Keratinocyte (primary cell): ENCODE results near the gene MAVS. TPM values are rescaled to one million over a fixed set of nuclear protein-coding genes. Genes with fewer than 3 reads are reported as not detected.
"Not testable (repeated sequence)": the region's sequence is repeated elsewhere in the genome, so short reads cannot be mapped to it uniquely, and the experiment has no call there.

Experiments used
- DNase-seq: peaks from one replicate; pipeline ENCODE4 v3.0.0-alpha.2; 2011; ENCODE audit warnings: low read depth, missing footprints, low spot score
- FAIRE-seq: peaks from 2 replicates; lab custom pipeline; 2011; peaks lifted over from hg19 to GRCh38; lab: Jason Lieb, UNC
- H2AFZ ChIP-seq: 2 replicates; pipeline ENCODE4 v1.6.0; 2012; ENCODE audit warnings: low read length, control low read depth, inconsistent platforms; ENCODE audit not compliant: control insufficient read depth
- H3K27ac ChIP-seq: 2 replicates; pipeline ENCODE4 v1.5.1; 2011; ENCODE audit warnings: low read length; ENCODE audit not compliant: control insufficient read depth, insufficient read depth
- H3K27me3 ChIP-seq: 3 replicates; pipeline ENCODE4 v1.6.0; 2011; ENCODE audit warnings: low read length; ENCODE audit not compliant: control insufficient read depth, insufficient read depth; ENCODE audit errors: extremely low read depth
- H3K36me3 ChIP-seq, 2 experiments: 2 replicates in 1 of 2; 3 replicates in 1 of 2; pipeline ENCODE4 v1.5.1; 2011; ENCODE audit warnings: low read length in 2 of 2, mild to moderate bottlenecking in 1 of 2; ENCODE audit not compliant: control insufficient read depth in 2 of 2, insufficient read depth in 2 of 2; ENCODE audit errors: extremely low read depth in 1 of 2
- H3K4me1 ChIP-seq: 3 replicates; pipeline ENCODE4 v1.5.1; 2011; ENCODE audit warnings: low read length; ENCODE audit not compliant: control insufficient read depth, insufficient read depth; ENCODE audit errors: extremely low read depth
- H3K4me2 ChIP-seq: 3 replicates; pipeline ENCODE4 v1.6.0; 2011; ENCODE audit warnings: low read depth, low read length; ENCODE audit not compliant: control insufficient read depth, insufficient read depth; ENCODE audit errors: extremely low read depth
- H3K4me3 ChIP-seq, 3 experiments: fragments of 200-600 bp in 1 of 3; sonication (generic) in 1 of 3; 2 replicates in 2 of 3; 3 replicates in 1 of 3; pipeline ENCODE4 v1.5.1; 2011 to 2016; ENCODE audit warnings: low read length in 3 of 3, mild to moderate bottlenecking in 3 of 3, control low read depth in 2 of 3, inconsistent platforms in 1 of 3, low read depth in 1 of 3, mixed read lengths in 1 of 3, mixed run types in 1 of 3, moderate library complexity in 1 of 3; ENCODE audit not compliant: control insufficient read depth in 2 of 3, insufficient read depth in 2 of 3; ENCODE audit errors: extremely low read depth in 1 of 3
- H3K79me2 ChIP-seq: 2 replicates; pipeline ENCODE4 v1.6.0; 2012; ENCODE audit warnings: low read length; ENCODE audit not compliant: control insufficient read depth, insufficient read depth
- H3K9ac ChIP-seq: 3 replicates; pipeline ENCODE4 v1.6.0; 2011; ENCODE audit warnings: low read length; ENCODE audit not compliant: control insufficient read depth, insufficient read depth; ENCODE audit errors: extremely low read depth
- H3K9me1 ChIP-seq: 3 replicates; pipeline ENCODE4 v1.6.0; 2011; ENCODE audit warnings: low read length; ENCODE audit not compliant: control insufficient read depth, insufficient read depth; ENCODE audit errors: extremely low read depth
- H3K9me3 ChIP-seq: 2 replicates; pipeline ENCODE4 v1.5.1; 2012; ENCODE audit warnings: low read depth, low read length; ENCODE audit not compliant: control insufficient read depth
- H4K20me1 ChIP-seq: 3 replicates; pipeline ENCODE4 v1.6.0; 2011; ENCODE audit warnings: low read length; ENCODE audit not compliant: control insufficient read depth, insufficient read depth; ENCODE audit errors: extremely low read depth
- CTCF ChIP-seq, 3 experiments: IDR thresholded peaks in 1 of 3; conservative IDR thresholded peaks in 1 of 3; optimal IDR thresholded peaks in 1 of 3; 2 replicates in 2 of 3; 3 replicates in 1 of 3; pipeline versions ENCODE3 to v1.5.1; 2011; ENCODE audit warnings: low read length in 3 of 3, mild to moderate bottlenecking in 3 of 3, moderate library complexity in 2 of 3, control low read depth in 1 of 3, inconsistent platforms in 1 of 3; ENCODE audit not compliant: insufficient read depth in 2 of 3; ENCODE audit errors: extremely low read depth in 1 of 3
- EZH2 ChIP-seq: IDR thresholded peaks from one replicate; pipeline ENCODE4 v1.6.1; 2012; ENCODE audit warnings: inconsistent platforms, mild to moderate bottlenecking, low read length, moderate library complexity
- dilution Hi-C: fragments of 300-500 bp; cut with MboI; formaldehyde crosslinking; loops from one replicate; pipeline ENCODE4 v1.7.0; 2020; ENCODE audit warnings: low sequenced_read_pairs; ENCODE audit not compliant: extremely low pct_ligation_motif_present
- polyA plus RNA-seq, 5 experiments: library from polyadenylated mRNA; depleted of rRNA in 3 of 5; stranded (reverse) in 3 of 5; stranded (forward) in 1 of 5; unstranded in 1 of 5; fragments of >200 nt; gene quantifications; 1 replicate in 1 of 5; 2 replicates in 3 of 5; 3 replicates in 1 of 5; pipeline versions ENCODE4 v1.2.1 to v1.2.3, GENCODE V29; 2011 to 2012; ENCODE audit warnings: missing spikeins in 2 of 5, low read depth in 1 of 5, low replicate concordance in 1 of 5

MAVS gene
- polyA plus RNA-seq, 1 donor (not counting 4 experiments of a cell fraction or from before 2014, with no cell fraction given) = 15.1 TPM

- TF ChIP-seq EZH2 (no peak), CTCF (optimal IDR thresholded peaks at IDR 0.05 in 1 of 3, IDR thresholded peaks at IDR 0.05 in 1 of 3, conservative IDR thresholded peaks at IDR 0.05 in 1 of 3; ENCODE audit: extremely low read depth in 1 of 3, insufficient read depth in 2 of 3, low read length in 3 of 3) (no peak)
- no peaks in the 10 kb centered on the region for H3K9me3 ChIP-seq
- no peaks in the 10 kb centered on the region for H3K36me3 ChIP-seq
- no peak overlapping the region for H3K4me2 ChIP-seq
- H4K20me1 ChIP-seq = no peaks in the 10 kb centered on the region
- H3K9me1 ChIP-seq = no peaks in the 10 kb centered on the region
- DNase-seq (no peak), FAIRE-seq (no peak)
- no peak overlapping the region for H3K9ac ChIP-seq
- peaks cover 13% of the 10 kb centered on the region for H3K4me1 ChIP-seq
- dilution Hi-C loops = no loop called here
- no peak overlapping the region for H3K4me3 ChIP-seq
- no peak overlapping the region for H2AFZ ChIP-seq
- no peak overlapping the region for H3K27ac ChIP-seq
- H3K27me3 ChIP-seq = no peaks in the 10 kb centered on the region
- H3K79me2 ChIP-seq = peaks cover 8% of the 10 kb centered on the region
Measured at GRCh38 chr20:3842348-3842930, 4.2 kb upstream of the MAVS start.

GRCh38 chr20:3843490-3843889, 3.1 kb upstream of the MAVS start:
- Histone ChIP-seq H3K36me3 (no peaks in the 10 kb centered on the region), H3K9ac (no peak overlapping the region), H4K20me1 (no peaks in the 10 kb centered on the region), H3K4me2 (no peak overlapping the region), H3K79me2 (peaks cover 16% of the 10 kb centered on the region), H3K9me3 (no peaks in the 10 kb centered on the region), H2AFZ (no peak overlapping the region), H3K27ac (no peak overlapping the region), H3K4me1 (peaks cover 18% of the 10 kb centered on the region), H3K4me3 (no peak overlapping the region), H3K9me1 (no peaks in the 10 kb centered on the region), H3K27me3 (no peaks in the 10 kb centered on the region)
- dilution Hi-C loops = no loop called here
- no peak for DNase-seq
- no peak for FAIRE-seq
- no peak for TF ChIP-seq CTCF (optimal IDR thresholded peaks at IDR 0.05 in 1 of 3, IDR thresholded peaks at IDR 0.05 in 1 of 3, conservative IDR thresholded peaks at IDR 0.05 in 1 of 3; ENCODE audit: extremely low read depth in 1 of 3, insufficient read depth in 2 of 3, low read length in 3 of 3)
- no peak for TF ChIP-seq EZH2

- H3K27ac ChIP-seq, dilution Hi-C loops, H3K9ac ChIP-seq, H3K9me1 ChIP-seq, DNase-seq, H3K9me3 ChIP-seq, H2AFZ ChIP-seq, H3K27me3 ChIP-seq, FAIRE-seq, H3K4me2 ChIP-seq, H3K4me3 ChIP-seq, H4K20me1 ChIP-seq, H3K36me3 ChIP-seq: not testable (repeated sequence)
- Histone ChIP-seq H3K4me1 (peaks cover 18% of the 10 kb centered on the region), H3K79me2 (peaks cover 23% of the 10 kb centered on the region)
Measured at GRCh38 chr20:3843990-3844619, 2.5 kb upstream of the MAVS start.
